Measurements from ENCODE around the gene NSFL1C. TPM values are rescaled to one million over a fixed set of nuclear protein-coding genes. Genes with fewer than 3 reads are reported as not detected.

The NSFL1C gene
- total RNA-seq (2014; rRNA removed; shearing (Covaris generic)): 22.2 and 32.0 TPM in 2 replicates
- 84.2 and 88.7 TPM in 2 replicates for polyA plus RNA-seq (2016; fragmentation: Nextera tagmentation; extraction: Ambion mirVana)

DNA sequence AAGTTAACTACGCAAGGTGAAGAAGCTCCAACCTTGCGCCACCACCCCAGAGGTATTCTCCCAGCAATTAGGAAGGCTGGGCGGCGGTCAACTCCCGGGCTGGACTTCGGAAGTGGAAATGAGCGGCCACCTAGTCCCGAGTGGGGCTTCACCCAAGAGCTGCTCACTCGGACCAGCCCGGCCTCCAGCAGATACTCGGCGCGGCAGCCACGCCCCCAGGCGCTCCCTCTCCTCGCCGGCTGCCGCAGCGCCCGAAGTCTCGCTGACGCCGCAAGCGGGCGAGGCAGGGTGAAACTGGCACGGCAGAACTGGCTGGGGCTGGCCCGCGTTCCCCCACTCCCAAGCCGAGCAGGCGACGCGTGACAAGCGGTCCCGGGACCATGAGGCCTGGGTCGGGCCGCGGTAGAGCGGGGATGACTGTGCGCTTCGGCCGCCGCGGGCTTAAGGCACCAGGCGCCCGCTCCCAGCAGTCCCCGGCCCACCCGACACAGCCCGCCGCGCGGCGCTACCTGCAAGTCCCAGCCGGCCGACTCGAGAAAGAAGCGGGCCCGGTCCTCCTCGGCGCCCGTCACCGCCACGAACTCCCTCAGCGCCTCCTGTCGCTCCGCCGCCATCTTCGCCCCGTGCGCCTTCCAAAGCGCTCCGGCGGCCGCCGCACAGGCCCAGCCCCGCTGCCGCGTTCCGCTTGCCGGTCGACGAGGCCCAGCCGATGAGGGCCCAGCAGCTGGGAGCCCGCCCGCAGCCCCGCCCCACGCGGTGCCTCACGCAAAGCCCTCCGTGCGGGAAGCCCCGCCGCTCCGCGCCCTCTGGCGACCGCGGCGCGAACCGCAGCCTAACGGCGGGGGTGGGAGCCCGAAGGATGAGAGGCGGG lies at the start of gene NSFL1C:
NSFL1C (minus strand) TSS at position 639 of the 871 bp plus-strand sequence; CDS start at position 614, 25 bp downstream.
- 0 to 1% methylated on average over 75 to 84 of the region's 104 CpGs for WGBS, 2 experiments (ENCODE audit: low coverage in 1 of 2, low lambda C conversion rate in 2 of 2, missing lambda C conversion rate in 2 of 2)
- TF ChIP-seq EZH2phosphoT487 (IDR thresholded peaks at IDR 0.05; ENCODE audit: insufficient read depth, low read depth): no peak
- TF ChIP-seq EZH2 (IDR thresholded peaks at IDR 0.05; ENCODE audit: insufficient read depth, poor library complexity, severe bottlenecking): no peak
- in situ Hi-C loops (cut with MboI): no loop called here
- peak within 1 kb of the TSS; percentile 67 for H2AFZ ChIP-seq
- peak within 1 kb of the TSS; percentile 93 for H3K9ac ChIP-seq
- H3K4me2 ChIP-seq (ENCODE audit: unreplicated experiment): peak within 1 kb of the TSS; percentile 89
- peaks cover 6% of the 10 kb centered on the region; the same call in 1 of the 2 replicates for H3K36me3 ChIP-seq (ENCODE audit: low read depth)
- no peaks in the 10 kb centered on the region for H3K9me2 ChIP-seq (ENCODE audit: insufficient read depth)
- peaks cover 36% of the 10 kb centered on the region for H3K4me1 ChIP-seq (ENCODE audit: insufficient read depth)
- peaks cover 47% of the 10 kb centered on the region for H3K79me2 ChIP-seq (ENCODE audit: insufficient read depth)
- H3F3A ChIP-seq (ENCODE audit: insufficient read depth): peaks cover 27% of the 10 kb centered on the region
- peak within 1 kb of the TSS; percentile 84 for H3K27ac ChIP-seq
- DNase-seq: peak; percentile 97
- H3K4me3 ChIP-seq: peak within 1 kb of the TSS; percentile 84
- 0 out of 2 replicates have a peak, but pooled peaks cover 12% of the 10 kb centered on the region for H4K20me1 ChIP-seq (ENCODE audit: insufficient read depth)
- no peaks in the 10 kb centered on the region for H3K9me3 ChIP-seq (ENCODE audit: low read depth)
- no peaks in the 10 kb centered on the region for H3K27me3 ChIP-seq (replicated peaks; ENCODE audit: insufficient read depth)

DNA sequence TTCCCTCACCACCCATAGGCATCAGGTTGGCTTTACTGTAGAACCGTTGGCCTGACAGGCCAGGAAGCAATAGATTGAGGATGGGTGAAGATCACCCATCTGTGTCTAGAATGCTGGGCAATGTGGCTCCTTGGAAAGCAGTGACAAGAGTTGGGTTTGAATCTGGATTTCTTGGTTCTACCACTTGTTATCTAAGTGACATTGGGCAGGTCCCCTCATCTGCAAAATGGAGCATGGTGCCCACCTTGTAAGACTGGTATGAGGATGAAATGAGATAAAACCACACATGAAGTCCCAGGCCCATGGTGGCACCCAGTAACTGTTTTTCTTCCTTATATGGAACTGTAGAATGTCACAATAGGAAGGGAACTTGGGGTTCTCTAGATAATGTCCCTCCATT lies 47.2 kb upstream of the NSFL1C start:
- Histone ChIP-seq H3F3A (ENCODE audit: insufficient read depth) (no peaks in the 10 kb centered on the region), H2AFZ (no peak overlapping the region), H4K20me1 (ENCODE audit: insufficient read depth) (no peaks in the 10 kb centered on the region), H3K4me3 (no peak overlapping the region), H3K27ac (no peak overlapping the region), H3K79me2 (ENCODE audit: insufficient read depth) (no peaks in the 10 kb centered on the region), H3K4me1 (ENCODE audit: insufficient read depth) (no peaks in the 10 kb centered on the region; the same call in 1 of the 2 replicates), H3K9me3 (ENCODE audit: low read depth) (no peaks in the 10 kb centered on the region), H3K4me2 (ENCODE audit: unreplicated experiment) (no peak overlapping the region), H3K9me2 (ENCODE audit: insufficient read depth) (no peaks in the 10 kb centered on the region), H3K9ac (no peak overlapping the region), H3K36me3 (ENCODE audit: low read depth) (no peaks in the 10 kb centered on the region), H3K27me3 (replicated peaks; ENCODE audit: insufficient read depth) (peaks cover 32% of the 10 kb centered on the region)
- WGBS, 2 experiments (ENCODE audit: low coverage in 1 of 2, low lambda C conversion rate in 2 of 2, missing lambda C conversion rate in 2 of 2): 4 to 6% methylated on average over 1 of the region's 1 CpG
- no peak for DNase-seq
- in situ Hi-C loops (cut with MboI): no loop called here
- TF ChIP-seq EZH2 (IDR thresholded peaks at IDR 0.05; ENCODE audit: insufficient read depth, poor library complexity, severe bottlenecking): no peak
- TF ChIP-seq EZH2phosphoT487 (IDR thresholded peaks at IDR 0.05; ENCODE audit: insufficient read depth, low read depth): no peak

DNA sequence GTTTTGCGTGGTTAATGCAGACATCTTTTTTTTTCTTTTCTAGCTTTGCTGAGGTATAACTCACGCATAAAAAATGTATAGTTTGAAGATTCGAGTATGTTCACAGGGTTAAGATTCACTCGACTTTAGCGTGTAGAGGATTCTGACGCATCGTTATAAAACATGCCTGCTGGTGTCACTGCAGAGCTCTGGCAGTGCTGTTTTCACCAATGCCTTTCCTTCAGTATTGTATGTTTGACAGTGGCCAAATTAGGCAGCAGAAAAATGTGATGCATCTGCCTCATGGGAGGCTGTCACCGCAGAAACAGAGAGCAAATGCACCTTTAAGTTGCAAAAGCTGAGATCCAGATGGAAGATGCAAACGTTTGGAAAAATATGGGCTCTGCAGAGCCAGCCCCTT lies 42.6 kb upstream of the NSFL1C start:
- H3K9me3 ChIP-seq (ENCODE audit: low read depth): no peaks in the 10 kb centered on the region
- H3K27ac ChIP-seq: no peak overlapping the region
- no peaks in the 10 kb centered on the region for H3K79me2 ChIP-seq (ENCODE audit: insufficient read depth)
- DNase-seq: peak; percentile 85
- no peaks in the 10 kb centered on the region for H3K36me3 ChIP-seq (ENCODE audit: low read depth)
- 13 to 20% methylated on average over 9 of the region's 9 CpGs for WGBS, 2 experiments (ENCODE audit: low coverage in 1 of 2, low lambda C conversion rate in 2 of 2, missing lambda C conversion rate in 2 of 2)
- no peak overlapping the region for H3K9ac ChIP-seq
- H3F3A ChIP-seq (ENCODE audit: insufficient read depth): peaks cover 17% of the 10 kb centered on the region; the same call in 1 of the 2 replicates
- peaks cover 15% of the 10 kb centered on the region; the same call in 1 of the 2 replicates for H3K27me3 ChIP-seq (replicated peaks; ENCODE audit: insufficient read depth)
- no peaks in the 10 kb centered on the region for H4K20me1 ChIP-seq (ENCODE audit: insufficient read depth)
- in situ Hi-C loops (cut with MboI): no loop called here
- no peak for TF ChIP-seq EZH2 (IDR thresholded peaks at IDR 0.05; ENCODE audit: insufficient read depth, poor library complexity, severe bottlenecking)
- peaks cover 16% of the 10 kb centered on the region for H3K4me1 ChIP-seq (ENCODE audit: insufficient read depth)
- no peak overlapping the region for H3K4me2 ChIP-seq (ENCODE audit: unreplicated experiment)
- H3K9me2 ChIP-seq (ENCODE audit: insufficient read depth): no peaks in the 10 kb centered on the region
- no peak overlapping the region for H3K4me3 ChIP-seq
- no peak overlapping the region for H2AFZ ChIP-seq

DNA sequence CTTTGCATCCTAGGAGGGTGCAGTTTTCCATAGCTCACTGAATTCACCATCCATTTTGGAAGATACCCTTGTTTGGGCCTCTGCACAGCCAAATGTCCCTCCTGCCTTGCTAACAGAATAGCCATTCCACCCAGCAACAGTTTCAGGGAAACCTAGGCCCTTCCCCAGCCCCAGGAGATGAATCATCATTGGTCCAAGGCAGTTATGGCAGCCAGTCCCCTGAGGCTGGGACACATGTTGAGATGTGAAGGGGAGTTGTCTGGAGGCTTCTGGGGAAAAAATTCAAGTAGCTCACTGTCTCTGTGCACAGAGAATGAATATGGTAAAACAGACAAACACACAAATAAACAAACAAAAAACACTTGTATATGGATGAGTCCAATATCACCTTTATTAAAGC lies 41.9 kb upstream of the NSFL1C start:
- Histone ChIP-seq H3K27ac (no peak overlapping the region), H3K4me2 (ENCODE audit: unreplicated experiment) (no peak overlapping the region), H3K4me1 (ENCODE audit: insufficient read depth) (peaks cover 16% of the 10 kb centered on the region), H3K9me3 (ENCODE audit: low read depth) (no peaks in the 10 kb centered on the region), H3K4me3 (no peak overlapping the region), H3F3A (ENCODE audit: insufficient read depth) (peaks cover 17% of the 10 kb centered on the region; the same call in 1 of the 2 replicates), H3K79me2 (ENCODE audit: insufficient read depth) (no peaks in the 10 kb centered on the region), H3K9ac (no peak overlapping the region), H3K9me2 (ENCODE audit: insufficient read depth) (no peaks in the 10 kb centered on the region), H2AFZ (no peak overlapping the region), H4K20me1 (ENCODE audit: insufficient read depth) (no peaks in the 10 kb centered on the region), H3K27me3 (replicated peaks; ENCODE audit: insufficient read depth) (peaks cover 15% of the 10 kb centered on the region; the same call in 1 of the 2 replicates), H3K36me3 (ENCODE audit: low read depth) (no peaks in the 10 kb centered on the region)
- TF ChIP-seq EZH2 (IDR thresholded peaks at IDR 0.05; ENCODE audit: insufficient read depth, poor library complexity, severe bottlenecking) (no peak), EZH2phosphoT487 (IDR thresholded peaks at IDR 0.05; ENCODE audit: insufficient read depth, low read depth) (no peak)
- DNase-seq: peak; percentile 38
- in situ Hi-C loops (cut with MboI): no loop called here

All from GM23248 (cell line).